ENCODE measurements around the gene MOV10.

DNA sequence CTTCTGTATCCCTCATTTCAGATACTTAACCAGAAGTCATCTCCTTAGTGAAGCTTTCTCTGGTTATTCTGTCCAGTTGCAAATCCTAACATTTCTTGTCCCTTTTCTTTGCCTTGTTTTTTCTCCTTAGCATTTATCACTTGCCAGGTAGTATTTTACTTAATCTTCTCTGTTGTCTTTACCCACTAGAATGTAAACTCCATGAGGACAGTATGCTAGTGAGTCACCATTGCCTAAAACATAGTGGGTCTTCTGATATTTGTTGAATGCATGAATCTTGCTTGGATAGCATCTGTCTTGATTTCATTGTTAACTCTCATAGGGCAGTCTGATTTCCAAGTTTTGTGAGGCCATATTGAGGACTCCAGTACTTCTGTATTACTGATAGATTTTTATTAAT is 45.2 kb upstream of the MOV10 start:
- TF ChIP-seq POLR2A (IDR thresholded peaks at IDR 0.05; ENCODE audit: control extremely low read depth in 1 of 2, low read depth in 2 of 2, low read length in 2 of 2) (no peak), RFX5 (IDR thresholded peaks at IDR 0.05; ENCODE audit: borderline replicate concordance, low read depth, low read length) (no peak), SAP30 (IDR thresholded peaks at IDR 0.05; ENCODE audit: insufficient read depth, insufficient replicate concordance, low read length) (no peak)
